Fibroblast of villous mesenchyme (primary cell): ENCODE results near the gene KDM6A. TPM values are rescaled to one million over a fixed set of nuclear protein-coding genes. Genes with fewer than 3 reads are reported as not detected.

Source experiments
- DNase-seq: peaks from one replicate; pipeline ENCODE4 v3.0.0-alpha.2; 2010; ENCODE audit warnings: low read depth
- H3K4me3 ChIP-seq: 2 replicates; pipeline ENCODE4 v1.5.1; 2011; ENCODE audit warnings: low read depth, mild to moderate bottlenecking, low read length
- CTCF ChIP-seq: IDR thresholded peaks from 2 replicates; pipeline ENCODE4 v1.5.1; 2012; ENCODE audit warnings: low read depth, mild to moderate bottlenecking, low read length; ENCODE audit not compliant: insufficient read depth
- total RNA-seq: library from RNA; depleted of rRNA; stranded (reverse); fragments of >200 nt; gene quantifications from 2 replicates; pipeline ENCODE4 v1.2.3, GENCODE V29; 2012

The KDM6A gene
- total RNA-seq, 1 donor = 27.6 TPM

GRCh38 chrX:45011597-45011996 lies 138.6 kb downstream of the KDM6A start:
- TF ChIP-seq CTCF = no peak
- no peak for DNase-seq
- no peak overlapping the region for H3K4me3 ChIP-seq

GRCh38 chrX:45017946-45018345 lies 145.0 kb downstream of the KDM6A start:
- TF ChIP-seq CTCF = no peak
- DNase-seq = no peak

GRCh38 chrX:45022150-45022549 lies 149.2 kb downstream of the KDM6A start:
- DNase-seq = no peak
- no peak for TF ChIP-seq CTCF
- no peak overlapping the region for H3K4me3 ChIP-seq

More at GRCh38 chrX:45017946-45018345, 145.0 kb downstream of the KDM6A start:
- no peak overlapping the region for H3K4me3 ChIP-seq

GRCh38 chrX:45024501-45024900 lies 151.5 kb downstream of the KDM6A start:
- DNase-seq = no peak
- no peak overlapping the region for H3K4me3 ChIP-seq
- no peak for TF ChIP-seq CTCF

- H3K4me3 ChIP-seq = no peak overlapping the region
- no peak for TF ChIP-seq CTCF
- no peak for DNase-seq
Measured at GRCh38 chrX:45026036-45026435, 153.0 kb downstream of the KDM6A start.

- no peak for TF ChIP-seq CTCF
- H3K4me3 ChIP-seq = no peak overlapping the region
- DNase-seq = no peak
Measured at GRCh38 chrX:45031830-45032378, 158.9 kb downstream of the KDM6A start.

GRCh38 chrX:45035071-45035470 lies 162.1 kb downstream of the KDM6A start:
- DNase-seq = no peak
- TF ChIP-seq CTCF = no peak
- no peak overlapping the region for H3K4me3 ChIP-seq
